HepG2 (cell line): ENCODE results near the gene LCN2.

Source experiments
- ZBTB8A ChIP-seq: sonication (generic); formaldehyde crosslinking; IDR thresholded peaks from 2 replicates; pipeline ENCODE4 v1.4.0; 2020; ENCODE audit warnings: mild to moderate bottlenecking, low read depth, missing genetic modification reagents, borderline replicate concordance
- TF ChIP-seq, protein P1 (sequence below): sonication (generic); formaldehyde crosslinking; IDR thresholded peaks from 2 replicates; pipeline ENCODE4 v1.4.0; 2020; ENCODE audit warnings: mild to moderate bottlenecking, missing genetic modification reagents

DNA sequence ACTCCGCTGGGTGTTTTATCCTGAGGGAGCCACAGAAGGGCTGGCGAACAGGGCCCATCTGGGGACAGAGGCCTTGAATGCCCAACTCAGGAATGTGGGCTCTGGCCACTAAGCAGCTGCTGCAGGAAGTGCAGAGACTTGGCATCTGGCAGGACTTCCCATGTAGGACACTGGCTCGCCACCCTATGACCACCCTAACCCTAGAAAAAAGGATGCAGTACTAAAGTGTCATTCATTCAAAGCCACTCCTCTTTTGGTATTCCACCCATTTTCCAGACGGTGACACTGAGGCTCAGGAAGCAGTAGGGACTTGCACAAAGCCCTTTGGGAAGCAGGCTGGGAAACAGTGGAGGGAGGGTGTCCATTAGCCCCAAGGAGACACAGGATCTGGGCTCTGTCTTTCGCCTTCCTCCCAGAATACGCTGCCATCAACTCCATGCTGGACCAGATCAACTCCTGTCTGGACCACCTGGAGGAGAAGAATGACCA is 13.8 kb downstream of the LCN2 start:
- no peak for TF ChIP-seq ZBTB8A (CRISPR knock-in tag)
- TF ChIP-seq, protein P1, sequence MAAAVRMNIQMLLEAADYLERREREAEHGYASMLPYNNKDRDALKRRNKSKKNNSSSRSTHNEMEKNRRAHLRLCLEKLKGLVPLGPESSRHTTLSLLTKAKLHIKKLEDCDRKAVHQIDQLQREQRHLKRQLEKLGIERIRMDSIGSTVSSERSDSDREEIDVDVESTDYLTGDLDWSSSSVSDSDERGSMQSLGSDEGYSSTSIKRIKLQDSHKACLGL, result no peak
